Endothelial cell of umbilical vein (primary cell): ENCODE measurements around the gene KCNJ12. TPM values are rescaled to one million over a fixed set of nuclear protein-coding genes. Genes with fewer than 3 reads are reported as not detected.

Experiments used
- BruUV-seq: library from RNA; stranded (reverse); fragments of 400-500 nt; replicated peaks from 2 replicates; lab custom pipeline; 2021; lab: Mats Ljungman, UMichigan
- CTCF ChIA-PET: fragments of 300-600, 350-600 bp; sonication (Branson Sonifier 250); formaldehyde crosslinking; loops from one replicate; lab custom pipeline; 2021; ENCODE audit warnings: antibody characterized with exemption, inconsistent platforms; lab: Charles Lee
- POLR2A ChIA-PET: fragments of 300-600, 350-600 bp; sonication (Branson Sonifier 250); formaldehyde crosslinking; loops from one replicate; lab custom pipeline; 2021; ENCODE audit warnings: antibody characterized with exemption, inconsistent platforms; lab: Charles Lee
- DNase-seq: peaks from one replicate; pipeline ENCODE4 v3.0.0-alpha.2; 2011; ENCODE audit warnings: low read depth, low spot score
- FAIRE-seq: peaks from 2 replicates; lab custom pipeline; 2011; peaks lifted over from hg19 to GRCh38; lab: Jason Lieb, UNC
- H2AFZ ChIP-seq: 2 replicates; pipeline ENCODE4 v1.6.0; 2012; ENCODE audit warnings: low read depth, low read length, control low read depth, inconsistent platforms
- H3K27ac ChIP-seq: 2 replicates; pipeline ENCODE4 v1.5.1; 2011; ENCODE audit warnings: low read depth, mild to moderate bottlenecking, control low read depth, low read length, moderate library complexity; ENCODE audit not compliant: insufficient read depth
- H3K27me3 ChIP-seq, 2 experiments: 2 replicates each; pipeline versions ENCODE4 v1.6.0 to v1.6.1; 2011; ENCODE audit warnings: low read length in 2 of 2, mixed read lengths in 1 of 2; ENCODE audit not compliant: control insufficient read depth in 2 of 2, insufficient read depth in 2 of 2
- H3K36me3 ChIP-seq, 2 experiments: 2 replicates in 1 of 2; 3 replicates in 1 of 2; pipeline ENCODE4 v1.5.1; 2011; ENCODE audit warnings: low read length in 2 of 2, mild to moderate bottlenecking in 1 of 2, moderate library complexity in 1 of 2; ENCODE audit not compliant: control insufficient read depth in 2 of 2, insufficient read depth in 2 of 2; ENCODE audit errors: extremely low read depth in 1 of 2
- H3K4me1 ChIP-seq: 3 replicates; pipeline ENCODE4 v1.5.1; 2011; ENCODE audit warnings: mild to moderate bottlenecking, low read length; ENCODE audit not compliant: control insufficient read depth, insufficient read depth; ENCODE audit errors: extremely low read depth
- H3K4me2 ChIP-seq: 2 replicates; pipeline ENCODE4 v1.6.1; 2011; ENCODE audit warnings: low read length, control low read depth, mixed read lengths; ENCODE audit not compliant: insufficient read depth
- H3K4me3 ChIP-seq, 3 experiments: fragments of 200-600 bp in 1 of 3; sonication (generic), shearing (Covaris generic) in 1 of 3; replicated peaks in 1 of 3; 2 replicates each; pipeline ENCODE4 v1.5.1; 2011 to 2016; ENCODE audit warnings: control low read depth in 3 of 3, low read length in 3 of 3, mild to moderate bottlenecking in 2 of 3, inconsistent platforms in 1 of 3, low read depth in 1 of 3, moderate library complexity in 1 of 3; ENCODE audit not compliant: insufficient read depth in 1 of 3
- H3K79me2 ChIP-seq: 2 replicates; pipeline ENCODE4 v1.6.0; 2012; ENCODE audit warnings: low read length, inconsistent platforms; ENCODE audit not compliant: control insufficient read depth, insufficient read depth
- H3K9ac ChIP-seq: replicated peaks from 2 replicates; pipeline ENCODE3; 2011; ENCODE audit warnings: low read length, control low read depth; ENCODE audit not compliant: insufficient read depth; ENCODE audit errors: extremely low read depth
- H3K9me1 ChIP-seq: replicated peaks from 3 replicates; pipeline ENCODE4 v1.6.0; 2011; ENCODE audit warnings: mild to moderate bottlenecking, low read length; ENCODE audit not compliant: control insufficient read depth, insufficient read depth; ENCODE audit errors: extremely low read depth
- H3K9me3 ChIP-seq: replicated peaks from 2 replicates; pipeline ENCODE4 v1.5.1; 2012; ENCODE audit warnings: low read length, inconsistent platforms; ENCODE audit not compliant: control insufficient read depth, insufficient read depth
- H4K20me1 ChIP-seq: replicated peaks from 2 replicates; pipeline ENCODE3; 2011; ENCODE audit warnings: mild to moderate bottlenecking, low read length; ENCODE audit not compliant: control insufficient read depth, insufficient read depth; ENCODE audit errors: extremely low read depth
- EZH2 ChIP-seq: IDR thresholded peaks from 2 replicates; pipeline ENCODE4 v1.6.1; 2012; ENCODE audit warnings: borderline replicate concordance, low read depth, mild to moderate bottlenecking, moderate library complexity, low read length, inconsistent platforms; ENCODE audit not compliant: severe bottlenecking
- GATA2 ChIP-seq: IDR thresholded peaks from 2 replicates; pipeline ENCODE4 v1.7.0; 2011; ENCODE audit warnings: low read depth, mild to moderate bottlenecking, moderate library complexity, mixed read lengths, low read length; ENCODE audit not compliant: insufficient read length, insufficient read depth
- JUN ChIP-seq: IDR thresholded peaks from 2 replicates; pipeline ENCODE4 v1.6.1; 2011; ENCODE audit warnings: borderline replicate concordance, low read depth; ENCODE audit not compliant: insufficient read length, insufficient read depth
- MYC ChIP-seq: IDR thresholded peaks from one replicate; pipeline ENCODE4 v1.6.1; 2011; ENCODE audit warnings: mild to moderate bottlenecking, low read depth, low read length
- dilution Hi-C: fragments of 300-500 bp; cut with MboI; formaldehyde crosslinking; loops from one replicate; pipeline ENCODE4 v1.15.0; 2019; ENCODE audit warnings: low sequenced_read_pairs; ENCODE audit not compliant: extremely low pct_ligation_motif_present
- intact Hi-C: fragments of 100-400 bp; cut with micrococcal nuclease; formaldehyde crosslinking; loops from one replicate; pipeline ENCODE4 v1.10.0; 2022
- polyA plus RNA-seq, 4 experiments: library from polyadenylated mRNA; depleted of rRNA in 3 of 4; stranded (reverse) in 3 of 4; unstranded in 1 of 4; fragments of >200 nt; gene quantifications; 2 replicates each; pipeline versions ENCODE4 v1.2.1 to v1.2.3, GENCODE V29; 2011 to 2012; ENCODE audit warnings: missing spikeins in 1 of 4
- total RNA-seq: library from RNA; stranded (reverse); gene quantifications from 2 replicates; pipeline ENCODE4 v1.2.3, GENCODE V29; 2021

Gene KCNJ12
- total and polyA plus RNA-seq, 2 donors (not counting 3 experiments of a cell fraction or from before 2014, with no cell fraction given), result 0.19 to 0.44 TPM

- TF ChIP-seq GATA2 (no peak), MYC (no peak), JUN (no peak), EZH2 (no peak)
- ChIA-PET CTCF (no interaction called here), POLR2A (no interaction called here)
- Histone ChIP-seq H3K4me3 (no peak overlapping the region), H3K27ac (no peak overlapping the region), H3K27me3 (no peaks in the 10 kb centered on the region), H3K79me2 (no peaks in the 10 kb centered on the region), H3K4me2 (no peak overlapping the region), H3K36me3 (no peaks in the 10 kb centered on the region), H3K9ac (no peak overlapping the region), H3K4me1 (no peaks in the 10 kb centered on the region), H2AFZ (no peak overlapping the region), H3K9me1 (no peaks in the 10 kb centered on the region), H4K20me1 (no peaks in the 10 kb centered on the region), H3K9me3 (no peaks in the 10 kb centered on the region)
- dilution Hi-C loops (no loop called here), intact Hi-C loops (no loop called here)
- DNase-seq (no peak), FAIRE-seq (no peak)
- BruUV-seq, result no TSS peak
These were observed 23.8 kb upstream of the KCNJ12 start for GRCh38 chr17:21352221-21352980.

- Histone ChIP-seq H3K9me3 (no peaks in the 10 kb centered on the region), H3K27me3 (no peaks in the 10 kb centered on the region), H2AFZ (no peak overlapping the region), H4K20me1 (no peaks in the 10 kb centered on the region), H3K4me3 (no peak overlapping the region), H3K9ac (no peak overlapping the region), H3K4me2 (no peak overlapping the region), H3K79me2 (no peaks in the 10 kb centered on the region), H3K4me1 (no peaks in the 10 kb centered on the region), H3K9me1 (no peaks in the 10 kb centered on the region), H3K36me3 (no peaks in the 10 kb centered on the region), H3K27ac (no peak overlapping the region)
- TF ChIP-seq EZH2, result no peak
- CTCF ChIA-PET, result no interaction called here
- FAIRE-seq (no peak), DNase-seq (no peak)
- intact Hi-C loops (no loop called here), dilution Hi-C loops (no loop called here)
- POLR2A ChIA-PET, result no interaction called here
- BruUV-seq, result no TSS peak
These were observed 23.2 kb upstream of the KCNJ12 start for GRCh38 chr17:21352981-21353265.
